ENCODE data around the gene RGR. TPM values are rescaled to one million over a fixed set of nuclear protein-coding genes. Genes with fewer than 3 reads are reported as not detected.

RGR gene
- total RNA-seq, 4 donors from 2014 or later: 1.5 to 3.3 (median 2.8) TPM; not detected in 1

- DNase-seq (ENCODE audit: low spot score) (no peak), ATAC-seq (ENCODE audit: low FRiP score) (no peak)
- no peak for TF ChIP-seq CTCF (IDR thresholded peaks at IDR 0.05)
These were observed 43.6 kb upstream of the RGR start for GRCh38 chr10:84201244-84201606.

GRCh38 chr10:84201682-84202081, 43.2 kb upstream of the RGR start:
- TF ChIP-seq CTCF (IDR thresholded peaks at IDR 0.05): no peak
- ATAC-seq (ENCODE audit: low FRiP score) (no peak), DNase-seq (ENCODE audit: low spot score) (no peak)

- DNase-seq (ENCODE audit: low spot score) (no peak), ATAC-seq (ENCODE audit: low FRiP score) (no peak)
- TF ChIP-seq CTCF (IDR thresholded peaks at IDR 0.05): no peak
These were observed 42.5 kb upstream of the RGR start for GRCh38 chr10:84202349-84202748.

- DNase-seq (ENCODE audit: low spot score): no peak
- ATAC-seq (ENCODE audit: low FRiP score): no peak
- no peak for TF ChIP-seq CTCF (IDR thresholded peaks at IDR 0.05)
These were observed 40.7 kb upstream of the RGR start for GRCh38 chr10:84204122-84204521.

- ATAC-seq (ENCODE audit: low FRiP score) (no peak), DNase-seq (ENCODE audit: low spot score) (no peak)
- TF ChIP-seq CTCF (IDR thresholded peaks at IDR 0.05): no peak
These were observed 40.2 kb upstream of the RGR start for GRCh38 chr10:84204610-84205009.

GRCh38 chr10:84205049-84205852, 39.6 kb upstream of the RGR start:
- TF ChIP-seq CTCF (IDR thresholded peaks at IDR 0.05): no peak
- DNase-seq (ENCODE audit: low spot score): no peak
- no peak for ATAC-seq (ENCODE audit: low FRiP score)

- DNase-seq (ENCODE audit: low spot score) (no peak), ATAC-seq (ENCODE audit: low FRiP score) (no peak)
- no peak for TF ChIP-seq CTCF (IDR thresholded peaks at IDR 0.05)
These were observed 38.9 kb upstream of the RGR start for GRCh38 chr10:84205853-84206525.

All from omental fat pad (tissue), 4 donors.